Hematopoietic multipotent progenitor cell treated with erythropoietin and hydrocortisone succinate and interleukin-3 and kit ligand, for 4 days (in vitro differentiated cells): ENCODE measurements around the gene RCOR1.
"Not testable (repeated sequence)": the region's sequence is repeated elsewhere in the genome, so short reads cannot be mapped to it uniquely, and the experiment has no call there.

Experiments used
- DNase-seq: peaks from one replicate; pipeline ENCODE4 v3.0.0-alpha.2; 2015

RCOR1 gene

GRCh38 chr14:102758087-102758486 is 165.6 kb downstream of the RCOR1 start:
- no peak for DNase-seq

- DNase-seq: peak; percentile 36
Observed at GRCh38 chr14:102759456-102760187, 167.2 kb downstream of the RCOR1 start.

- no peak for DNase-seq
Observed at GRCh38 chr14:102760496-102761193, 168.2 kb downstream of the RCOR1 start.

- DNase-seq: no peak
Observed at GRCh38 chr14:102761206-102761605, 168.8 kb downstream of the RCOR1 start.

GRCh38 chr14:102764220-102764671 is 171.8 kb downstream of the RCOR1 start:
- no peak for DNase-seq

GRCh38 chr14:102765770-102766169 is 173.3 kb downstream of the RCOR1 start:
- DNase-seq: not testable (repeated sequence)

- peak; percentile 78 for DNase-seq
Observed at GRCh38 chr14:102768223-102769048, 176.0 kb downstream of the RCOR1 start.

- no peak for DNase-seq
Observed at GRCh38 chr14:102769049-102769327, 176.5 kb downstream of the RCOR1 start.

- DNase-seq: no peak
Observed at GRCh38 chr14:102770147-102771123, 178.0 kb downstream of the RCOR1 start.

GRCh38 chr14:102771144-102771543 is 178.7 kb downstream of the RCOR1 start:
- DNase-seq: no peak

GRCh38 chr14:102772781-102773570 is 180.5 kb downstream of the RCOR1 start:
- peak; percentile 49 for DNase-seq

GRCh38 chr14:102774391-102775153 is 182.1 kb downstream of the RCOR1 start:
- peak; percentile 88 for DNase-seq

GRCh38 chr14:102775855-102776760 is 183.7 kb downstream of the RCOR1 start:
- peak; percentile 32 for DNase-seq

GRCh38 chr14:102776761-102777710 is 184.6 kb downstream of the RCOR1 start, which contains the start of gene TRAF3:
TSS of gene TRAF3 (plus strand) at chr14:102777449. CDS start at chr14:102870202, 92,753 bp downstream.
- DNase-seq: peak; percentile 81

- peak; percentile 35 for DNase-seq
Observed at GRCh38 chr14:102777711-102778337, 185.4 kb downstream of the RCOR1 start.

- DNase-seq: peak; percentile 60
Observed at GRCh38 chr14:102778338-102779083, 186.1 kb downstream of the RCOR1 start.

GRCh38 chr14:102779084-102779462 is 186.6 kb downstream of the RCOR1 start:
- no peak for DNase-seq
